Measurements from ENCODE around the gene CENPV.
A peak's percentile ranks its signal among the peaks of the same experiment; 100 is the strongest.

Gene CENPV

GRCh38 chr17:16378636-16379282, 25.5 kb upstream of the CENPV start:
- Mint-ChIP-seq H3K27ac (no peak overlapping the region), H3K27me3 (peaks cover 4% of the 10 kb centered on the region), H3K4me3 (no peak overlapping the region), H3K4me1 (peaks cover 29% of the 10 kb centered on the region), H3K9me3 (no peaks in the 10 kb centered on the region), H3K36me3 (ENCODE audit: low read depth) (peaks cover 32% of the 10 kb centered on the region)
- no peak for ATAC-seq
- no peak for DNase-seq

GRCh38 chr17:16377941-16378341, 24.7 kb upstream of the CENPV start:
- peaks cover 24% of the 10 kb centered on the region for H3K4me1 Mint-ChIP-seq
- ATAC-seq = no peak
- peaks cover 6% of the 10 kb centered on the region for H3K27me3 Mint-ChIP-seq
- H3K4me3 Mint-ChIP-seq = no peak overlapping the region
- peaks cover 24% of the 10 kb centered on the region for H3K36me3 Mint-ChIP-seq (ENCODE audit: low read depth)
- no peaks in the 10 kb centered on the region for H3K9me3 Mint-ChIP-seq
- no peak for DNase-seq
- H3K27ac Mint-ChIP-seq = no peak overlapping the region

- no peak for DNase-seq
- H3K4me1 Mint-ChIP-seq = peaks cover 2% of the 10 kb centered on the region
- H3K4me3 Mint-ChIP-seq = no peak overlapping the region
- no peak overlapping the region for H3K27ac Mint-ChIP-seq
- H3K36me3 Mint-ChIP-seq (ENCODE audit: low read depth) = no peaks in the 10 kb centered on the region
- H3K9me3 Mint-ChIP-seq = no peaks in the 10 kb centered on the region
- no peak for ATAC-seq
- peaks cover 2% of the 10 kb centered on the region for H3K27me3 Mint-ChIP-seq
Observed at GRCh38 chr17:16374146-16374938, 21.1 kb upstream of the CENPV start.

- Mint-ChIP-seq H3K4me1 (peaks cover 2% of the 10 kb centered on the region), H3K27me3 (peaks cover 2% of the 10 kb centered on the region), H3K4me3 (no peak overlapping the region), H3K27ac (no peak overlapping the region), H3K9me3 (no peaks in the 10 kb centered on the region), H3K36me3 (ENCODE audit: low read depth) (no peaks in the 10 kb centered on the region)
- ATAC-seq = no peak
- DNase-seq = no peak
Observed at GRCh38 chr17:16371742-16372141, 18.5 kb upstream of the CENPV start.

GRCh38 chr17:16364625-16365024, 11.4 kb upstream of the CENPV start:
- H3K36me3 Mint-ChIP-seq (ENCODE audit: low read depth) = no peaks in the 10 kb centered on the region
- H3K27me3 Mint-ChIP-seq = no peaks in the 10 kb centered on the region
- DNase-seq (no peak), ATAC-seq (no peak)
- H3K4me1 Mint-ChIP-seq = peaks cover 7% of the 10 kb centered on the region
- no peaks in the 10 kb centered on the region for H3K9me3 Mint-ChIP-seq
- no peak overlapping the region for H3K4me3 Mint-ChIP-seq
- no peak overlapping the region for H3K27ac Mint-ChIP-seq

GRCh38 chr17:16363749-16364536, 10.7 kb upstream of the CENPV start:
- DNase-seq = peak; percentile 78
- H3K27ac Mint-ChIP-seq = no peak overlapping the region

GRCh38 chr17:16361874-16362273, 8.6 kb upstream of the CENPV start:
- peak; percentile 61 for ATAC-seq
- Mint-ChIP-seq H3K27ac (no peak overlapping the region), H3K4me1 (peaks cover 7% of the 10 kb centered on the region)

More at GRCh38 chr17:16363749-16364536, 10.7 kb upstream of the CENPV start:
- Mint-ChIP-seq H3K27me3 (no peaks in the 10 kb centered on the region), H3K4me3 (no peak overlapping the region), H3K9me3 (no peaks in the 10 kb centered on the region), H3K4me1 (peaks cover 7% of the 10 kb centered on the region), H3K36me3 (ENCODE audit: low read depth) (no peaks in the 10 kb centered on the region)
- ATAC-seq = peak; percentile 87

GRCh38 chr17:16358394-16358793, 5.1 kb upstream of the CENPV start:
- H3K4me1 Mint-ChIP-seq = peaks cover 13% of the 10 kb centered on the region
- DNase-seq (no peak), ATAC-seq (no peak)
- H3K27ac Mint-ChIP-seq = no peak overlapping the region
- no peaks in the 10 kb centered on the region for H3K27me3 Mint-ChIP-seq
- no peaks in the 10 kb centered on the region for H3K9me3 Mint-ChIP-seq
- no peaks in the 10 kb centered on the region for H3K36me3 Mint-ChIP-seq (ENCODE audit: low read depth)
- H3K4me3 Mint-ChIP-seq = no peak overlapping the region

More at GRCh38 chr17:16361874-16362273, 8.6 kb upstream of the CENPV start:
- Mint-ChIP-seq H3K4me3 (no peak overlapping the region), H3K27me3 (no peaks in the 10 kb centered on the region), H3K36me3 (ENCODE audit: low read depth) (no peaks in the 10 kb centered on the region), H3K9me3 (no peaks in the 10 kb centered on the region)
- no peak for DNase-seq

- peaks cover 17% of the 10 kb centered on the region for H3K36me3 Mint-ChIP-seq (ENCODE audit: low read depth)
- no peak for ATAC-seq
- H3K9me3 Mint-ChIP-seq = no peaks in the 10 kb centered on the region
- no peak overlapping the region for H3K27ac Mint-ChIP-seq
- H3K4me3 Mint-ChIP-seq = no peak overlapping the region
- peaks cover 27% of the 10 kb centered on the region for H3K4me1 Mint-ChIP-seq
- H3K27me3 Mint-ChIP-seq = no peaks in the 10 kb centered on the region
- DNase-seq = no peak
Observed at GRCh38 chr17:16354585-16354984, 1.3 kb upstream of the CENPV start.

- H3K9me3 Mint-ChIP-seq = no peaks in the 10 kb centered on the region
- H3K4me1 Mint-ChIP-seq = peaks cover 29% of the 10 kb centered on the region
- peaks cover 29% of the 10 kb centered on the region for H3K36me3 Mint-ChIP-seq (ENCODE audit: low read depth)
- H3K27ac Mint-ChIP-seq = peak overlapping the region; percentile 87
- H3K4me3 Mint-ChIP-seq = peak overlapping the region; percentile 94
- H3K27me3 Mint-ChIP-seq = no peaks in the 10 kb centered on the region
- DNase-seq (peak; percentile 49), ATAC-seq (peak; percentile 57)
Observed at GRCh38 chr17:16352667-16353316, 477 bp downstream of the CENPV start.

GRCh38 chr17:16352303-16352666, 984 bp downstream of the CENPV start:
- Mint-ChIP-seq H3K9me3 (no peaks in the 10 kb centered on the region), H3K4me3 (peak overlapping the region; percentile 94), H3K4me1 (peaks cover 29% of the 10 kb centered on the region), H3K27ac (peak overlapping the region; percentile 87), H3K27me3 (no peaks in the 10 kb centered on the region), H3K36me3 (ENCODE audit: low read depth) (peaks cover 32% of the 10 kb centered on the region)
- DNase-seq (peak; percentile 53), ATAC-seq (no peak)

- H3K36me3 Mint-ChIP-seq (ENCODE audit: low read depth) = peaks cover 34% of the 10 kb centered on the region
- no peaks in the 10 kb centered on the region for H3K9me3 Mint-ChIP-seq
- peaks cover 29% of the 10 kb centered on the region for H3K4me1 Mint-ChIP-seq
- DNase-seq = no peak
- H3K27ac Mint-ChIP-seq = peak overlapping the region; percentile 87
- no peaks in the 10 kb centered on the region for H3K27me3 Mint-ChIP-seq
- peak overlapping the region; percentile 94 for H3K4me3 Mint-ChIP-seq
- no peak for ATAC-seq
Observed at GRCh38 chr17:16351831-16352230, 1.4 kb downstream of the CENPV start.

- Mint-ChIP-seq H3K9me3 (no peaks in the 10 kb centered on the region), H3K4me1 (peaks cover 29% of the 10 kb centered on the region), H3K27ac (peak overlapping the region; percentile 37), H3K27me3 (no peaks in the 10 kb centered on the region), H3K4me3 (no peak overlapping the region), H3K36me3 (ENCODE audit: low read depth) (peaks cover 35% of the 10 kb centered on the region)
- peak; percentile 30 for ATAC-seq
- DNase-seq = no peak
Observed at GRCh38 chr17:16349431-16349830, 3.8 kb downstream of the CENPV start.

GRCh38 chr17:16348586-16348985, 4.7 kb downstream of the CENPV start:
- H3K27ac Mint-ChIP-seq = no peak overlapping the region

More at GRCh38 chr17:16348586-16348985, 4.7 kb downstream of the CENPV start:
- H3K4me3 Mint-ChIP-seq = no peak overlapping the region
- DNase-seq = no peak
- peaks cover 42% of the 10 kb centered on the region for H3K36me3 Mint-ChIP-seq (ENCODE audit: low read depth)
- H3K9me3 Mint-ChIP-seq = no peaks in the 10 kb centered on the region
- ATAC-seq = no peak
- H3K27me3 Mint-ChIP-seq = no peaks in the 10 kb centered on the region
- H3K4me1 Mint-ChIP-seq = peaks cover 25% of the 10 kb centered on the region
